NCI-H2196 (cell line): ENCODE data around the gene DBX1.
"Not testable (repeated sequence)": the region's sequence is repeated elsewhere in the genome, so short reads cannot be mapped to it uniquely, and the experiment has no call there.

Source experiments
- DNase-seq: peaks from one replicate; lab custom pipeline; 2025; ENCODE audit not compliant: unreplicated experiment; lab: John Stamatoyannopoulos, UW

DBX1 gene, protein sequence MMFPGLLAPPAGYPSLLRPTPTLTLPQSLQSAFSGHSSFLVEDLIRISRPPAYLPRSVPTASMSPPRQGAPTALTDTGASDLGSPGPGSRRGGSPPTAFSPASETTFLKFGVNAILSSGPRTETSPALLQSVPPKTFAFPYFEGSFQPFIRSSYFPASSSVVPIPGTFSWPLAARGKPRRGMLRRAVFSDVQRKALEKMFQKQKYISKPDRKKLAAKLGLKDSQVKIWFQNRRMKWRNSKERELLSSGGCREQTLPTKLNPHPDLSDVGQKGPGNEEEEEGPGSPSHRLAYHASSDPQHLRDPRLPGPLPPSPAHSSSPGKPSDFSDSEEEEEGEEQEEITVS

DNA sequence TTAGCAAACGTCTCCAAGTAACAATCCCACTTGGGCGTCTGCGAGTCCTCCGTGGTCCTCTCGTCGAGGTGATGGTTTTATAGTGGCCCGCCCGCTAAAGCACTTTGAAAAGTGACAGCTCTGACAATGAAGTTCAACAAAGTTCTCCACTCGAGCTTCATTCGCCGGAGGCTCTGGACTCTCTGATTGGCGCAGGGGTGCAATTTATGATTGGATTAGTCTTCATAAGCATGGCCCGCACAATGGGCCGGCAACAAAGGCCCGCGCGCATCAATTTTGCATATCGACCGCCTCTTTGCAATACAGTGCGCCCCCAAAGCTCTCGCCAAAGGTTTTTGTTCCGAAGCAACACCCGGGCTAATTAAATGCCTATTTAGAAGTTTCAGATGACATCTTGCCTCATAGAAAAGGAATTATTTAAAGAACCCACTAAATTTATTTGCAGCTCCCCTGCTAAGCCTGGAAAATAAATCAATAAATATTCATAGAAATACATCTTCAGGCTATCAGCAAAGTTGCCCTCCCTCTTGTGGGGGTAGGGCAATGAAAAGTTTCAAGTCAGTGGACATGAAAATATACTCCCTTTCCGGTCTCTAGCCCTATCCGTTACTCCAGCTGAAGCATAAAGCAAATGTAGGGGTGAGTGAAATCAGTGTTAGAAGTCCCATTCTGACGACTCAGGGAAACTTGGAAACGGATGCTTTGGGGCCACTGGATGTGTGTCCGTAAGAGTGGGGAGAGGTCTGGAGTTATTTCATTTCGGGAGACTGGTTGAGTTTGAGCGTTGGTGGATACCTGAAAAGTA is at the start of gene DBX1:
Gene DBX1 (minus strand): TSS at position 51 of the 805 bp plus-strand sequence. CDS start 151 bp downstream, outside the sequence.
- no peak for DNase-seq

DNA sequence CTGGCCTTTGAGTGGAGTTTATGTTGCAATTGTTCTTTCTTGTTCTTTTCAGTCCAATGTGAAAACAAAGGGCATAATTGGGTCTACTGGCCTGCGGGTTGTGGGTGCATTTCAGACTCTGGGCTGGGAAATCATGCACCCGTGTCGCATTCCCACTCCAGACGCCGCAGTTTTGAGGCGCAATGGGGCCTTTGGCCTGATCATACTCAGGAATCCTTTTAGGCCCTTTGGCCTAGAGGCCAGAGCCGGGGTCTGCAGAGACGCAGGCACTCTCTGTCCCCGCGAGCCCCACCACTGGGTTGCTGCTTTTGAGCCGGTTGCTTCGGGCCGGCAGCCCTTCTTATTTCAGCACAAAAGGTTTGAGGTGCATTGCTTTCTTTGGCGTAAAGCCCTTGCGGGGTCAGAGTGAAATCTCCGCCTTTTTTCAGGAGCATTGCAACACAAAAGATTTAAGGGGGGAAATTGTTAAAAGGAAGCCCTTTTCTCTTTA is 48.4 kb upstream of the DBX1 start:
- DNase-seq: no peak

DNA sequence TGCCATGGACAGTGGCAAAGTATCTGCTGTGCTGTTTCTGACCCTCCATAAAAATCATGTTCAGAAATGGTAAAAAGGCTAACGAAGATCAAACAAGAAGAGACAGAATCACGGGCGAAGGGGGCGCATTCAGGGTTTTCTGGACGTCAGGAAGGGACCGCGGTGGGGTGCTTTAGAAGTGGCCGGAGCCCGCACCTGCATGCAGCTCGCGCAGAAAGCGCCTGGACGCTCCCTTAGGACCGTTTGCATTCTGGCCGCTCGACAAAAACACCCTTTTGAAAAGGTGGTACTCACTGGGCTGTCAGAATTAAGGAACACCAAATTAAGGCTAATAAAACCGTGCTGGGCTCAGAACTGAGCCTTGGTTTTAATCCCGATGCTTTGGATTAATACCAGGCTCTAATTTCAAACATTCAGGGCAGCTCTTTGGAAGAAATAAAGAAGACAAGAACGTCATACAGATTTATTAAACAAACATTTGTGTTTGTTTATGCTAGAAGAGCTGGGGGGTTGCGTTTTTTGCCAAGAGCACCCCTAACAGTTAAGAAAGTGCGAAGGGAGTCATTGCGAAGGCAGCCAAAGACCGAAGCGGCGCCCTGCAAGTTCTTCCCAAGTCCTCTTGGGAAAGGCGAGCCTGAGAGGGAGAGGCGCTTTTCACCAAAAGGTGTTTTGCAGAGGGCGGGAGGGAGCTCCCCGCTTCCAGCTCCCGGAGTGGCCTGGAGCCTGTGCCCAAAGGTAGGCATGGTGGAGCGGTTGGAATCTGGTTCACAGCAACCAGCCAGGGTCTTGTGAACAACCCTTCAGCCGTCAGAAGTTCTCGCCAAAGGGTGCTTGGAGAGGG is 47.7 kb upstream of the DBX1 start:
- DNase-seq: no peak

DNA sequence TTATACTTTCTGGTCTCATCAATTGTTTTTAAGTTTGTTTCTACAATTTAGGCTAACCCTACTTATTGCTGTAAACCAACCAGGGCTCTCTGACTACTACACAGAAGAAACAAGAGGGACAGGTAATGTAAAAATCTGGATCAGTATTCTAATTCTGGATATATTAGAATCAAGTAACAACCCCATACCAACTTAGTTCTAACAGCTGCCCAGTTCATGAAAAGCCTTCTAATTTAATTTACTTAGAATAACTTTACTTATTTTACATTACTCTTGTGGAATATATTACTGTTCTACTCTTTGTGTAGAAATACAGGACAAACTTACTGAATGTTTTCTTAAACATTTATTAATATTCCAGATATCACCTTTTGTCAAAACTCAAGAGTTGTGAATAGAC is 45.5 kb upstream of the DBX1 start:
- no peak for DNase-seq

DNA sequence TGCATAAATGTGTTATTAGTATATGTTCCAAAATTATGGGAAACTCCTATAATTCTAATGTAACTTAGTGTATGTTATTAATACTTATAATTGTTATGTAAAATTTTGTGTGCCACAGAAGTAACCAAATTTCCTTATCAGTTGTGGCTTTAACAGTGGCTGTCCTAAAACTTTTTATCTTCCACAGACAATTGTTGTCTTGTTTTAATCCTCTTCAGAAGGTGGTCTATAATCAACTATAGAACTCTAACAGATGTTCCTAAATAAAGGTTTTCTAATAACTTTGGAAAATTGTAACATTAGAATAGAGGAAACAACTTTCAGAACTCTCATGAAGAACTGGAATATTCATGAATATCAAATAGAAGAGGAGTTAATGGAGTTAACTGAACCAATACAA is 44.4 kb upstream of the DBX1 start:
- no peak for DNase-seq

DNA sequence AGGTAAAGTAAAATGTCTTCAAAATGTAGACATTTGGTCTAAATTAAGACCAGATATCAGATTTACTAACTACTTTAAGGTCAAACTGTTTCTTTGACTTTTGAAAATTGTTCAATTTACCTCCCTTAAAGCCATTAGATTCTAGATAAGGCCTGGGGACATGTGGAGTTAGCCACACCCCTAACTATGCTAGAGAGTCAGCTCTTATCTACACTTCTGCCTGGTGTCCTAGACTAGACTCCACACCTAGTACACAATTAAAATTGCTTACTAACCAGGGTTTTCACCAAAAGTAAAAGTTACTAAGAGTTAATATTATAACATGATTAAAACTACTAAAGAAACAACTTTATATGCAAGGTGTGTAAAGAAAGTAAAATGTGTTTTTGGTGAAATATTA is 43.6 kb upstream of the DBX1 start:
- DNase-seq: no peak

DNA sequence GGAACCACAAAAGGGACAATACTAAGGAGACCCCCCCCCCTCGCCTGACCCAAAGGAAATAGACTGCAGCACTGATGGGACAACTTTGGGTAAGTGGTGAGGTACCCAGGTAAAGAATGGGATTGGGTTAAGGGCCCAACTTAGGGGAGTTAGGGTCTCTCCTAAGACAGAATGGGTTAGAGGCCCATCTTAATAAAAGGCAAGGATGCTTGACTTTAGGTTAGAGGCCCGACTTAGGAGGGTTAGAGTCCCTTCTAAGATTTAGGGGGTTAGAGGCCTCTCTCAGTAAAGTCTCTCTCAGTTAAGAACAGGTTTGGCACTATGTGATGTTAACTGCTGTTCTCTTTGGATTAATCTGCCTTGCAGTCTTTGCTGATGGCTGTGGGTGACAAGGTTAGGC is 41.0 kb upstream of the DBX1 start:
- no peak for DNase-seq

DNA sequence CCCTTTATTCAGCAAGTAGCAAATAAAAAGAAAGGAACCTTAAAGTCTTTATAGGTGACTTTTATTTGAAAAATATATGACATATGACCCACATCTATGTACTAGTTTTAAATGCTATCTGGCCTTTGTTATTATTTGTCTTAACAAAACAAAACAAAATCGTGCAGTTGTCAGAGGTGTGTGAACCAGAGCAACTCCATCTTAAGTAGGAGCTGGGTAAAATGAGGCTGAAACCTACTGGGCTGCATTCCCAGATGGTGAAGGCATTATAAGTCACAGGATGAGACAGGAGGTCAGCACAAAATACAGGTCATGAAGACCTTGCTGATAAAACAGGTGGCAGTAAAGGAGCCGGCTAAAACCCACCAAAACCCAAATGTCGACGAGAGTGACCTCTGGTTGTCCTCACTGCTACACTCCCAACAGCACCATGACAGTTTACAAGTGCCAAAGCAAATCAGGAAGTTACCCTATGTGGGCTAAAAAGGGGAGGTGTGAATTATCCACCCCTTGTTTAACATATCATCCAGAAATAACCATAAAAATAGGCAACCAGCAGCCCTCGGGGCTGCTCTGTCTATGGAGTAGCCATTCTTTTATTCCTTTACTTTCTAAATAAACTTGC is 40.2 kb upstream of the DBX1 start:
- DNase-seq: not testable (repeated sequence)

DNA sequence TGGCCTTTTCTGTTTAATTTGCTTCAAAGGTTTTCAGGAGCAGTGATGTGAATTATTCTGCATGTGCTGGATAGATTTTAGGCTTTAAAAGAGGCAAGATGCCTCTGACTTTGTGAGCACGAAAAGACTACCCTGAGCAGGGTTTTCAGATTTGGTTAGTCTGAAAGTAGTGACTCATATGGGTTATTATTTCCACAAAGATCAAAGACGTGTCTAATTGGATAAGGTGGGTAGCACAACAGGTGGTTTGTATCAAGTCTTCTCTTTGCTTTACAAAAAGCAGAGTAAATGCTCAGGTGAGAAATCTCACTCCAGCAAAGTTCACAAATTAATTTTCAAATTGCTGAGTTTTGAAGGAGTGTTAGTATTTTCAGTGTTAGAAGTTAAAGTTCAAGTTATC is 37.6 kb upstream of the DBX1 start:
- no peak for DNase-seq

DNA sequence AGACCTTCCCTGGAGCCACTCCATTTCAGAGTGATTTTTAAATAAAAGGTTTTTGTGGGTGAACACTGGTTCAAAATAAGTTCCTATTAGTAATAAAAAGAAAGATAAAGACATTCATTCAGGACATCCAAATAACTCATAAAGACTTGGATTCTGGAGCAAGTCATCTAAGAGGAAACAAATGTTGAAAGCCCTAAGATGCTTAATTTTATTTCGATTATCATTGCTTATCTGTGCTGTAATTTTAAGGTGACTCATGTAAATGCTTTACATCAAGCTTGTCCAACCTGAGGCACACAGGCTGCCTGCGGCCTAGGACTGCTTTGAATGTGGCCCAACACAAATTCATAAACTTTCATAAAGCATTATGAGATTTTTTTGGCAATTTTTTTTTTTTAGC is 34.2 kb upstream of the DBX1 start:
- no peak for DNase-seq

DNA sequence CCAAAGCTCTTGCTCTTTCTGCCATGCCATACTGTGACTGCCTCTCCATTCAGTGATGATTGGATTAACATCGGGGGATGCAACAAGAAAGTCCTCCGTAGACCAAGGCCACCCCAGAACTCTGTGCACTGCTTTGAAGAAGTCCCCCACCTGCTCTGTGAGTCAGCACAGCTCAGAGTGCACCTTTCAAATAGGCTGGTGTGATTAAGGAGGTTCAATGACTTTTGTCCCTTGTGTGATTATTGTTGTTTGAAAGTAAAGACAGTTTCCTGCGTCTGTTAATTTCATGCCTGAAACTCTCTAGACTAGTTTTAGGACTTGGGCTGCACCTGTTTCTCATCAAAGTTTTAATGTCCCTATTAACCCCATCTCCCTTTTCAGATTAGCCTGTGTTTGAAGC is 33.0 kb upstream of the DBX1 start:
- DNase-seq: no peak

DNA sequence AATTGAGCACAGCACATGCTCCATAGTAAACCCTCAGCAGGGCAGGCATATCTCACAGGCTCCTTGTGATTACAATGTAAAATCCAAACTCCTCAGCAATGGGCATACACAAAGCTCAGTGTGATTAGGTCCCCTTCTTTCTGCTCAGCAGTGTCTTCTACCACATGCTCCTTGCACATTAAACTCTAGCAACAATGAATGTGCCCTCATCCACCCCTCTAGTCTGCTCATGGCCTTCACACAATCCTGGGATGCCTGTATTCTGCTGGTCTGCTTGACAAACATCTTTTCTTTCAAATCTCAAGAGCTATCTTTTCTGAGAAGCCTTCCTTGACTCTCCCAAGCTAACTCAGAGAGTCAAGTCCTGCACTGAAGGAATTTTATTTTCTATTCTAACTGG is 32.4 kb upstream of the DBX1 start:
- DNase-seq: no peak

DNA sequence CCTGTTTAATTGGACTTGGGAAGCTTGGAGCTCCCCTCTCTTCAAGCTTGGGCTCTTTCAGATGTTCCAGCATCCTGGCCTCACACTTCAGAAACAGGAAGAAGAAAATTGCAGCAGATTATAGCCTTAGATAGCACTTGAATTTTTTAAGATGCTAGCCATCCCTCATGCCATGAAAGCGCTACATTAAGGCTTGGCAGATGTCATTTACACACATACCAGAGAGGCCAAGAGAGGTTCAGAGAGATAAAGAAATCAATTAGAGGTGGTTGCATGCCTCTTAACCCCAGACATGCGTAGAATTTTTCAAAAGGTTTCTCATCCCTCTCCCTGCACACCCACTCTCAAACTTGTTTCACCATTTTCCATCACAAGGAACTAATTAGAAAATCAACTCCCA is 31.9 kb upstream of the DBX1 start:
- no peak for DNase-seq

DNA sequence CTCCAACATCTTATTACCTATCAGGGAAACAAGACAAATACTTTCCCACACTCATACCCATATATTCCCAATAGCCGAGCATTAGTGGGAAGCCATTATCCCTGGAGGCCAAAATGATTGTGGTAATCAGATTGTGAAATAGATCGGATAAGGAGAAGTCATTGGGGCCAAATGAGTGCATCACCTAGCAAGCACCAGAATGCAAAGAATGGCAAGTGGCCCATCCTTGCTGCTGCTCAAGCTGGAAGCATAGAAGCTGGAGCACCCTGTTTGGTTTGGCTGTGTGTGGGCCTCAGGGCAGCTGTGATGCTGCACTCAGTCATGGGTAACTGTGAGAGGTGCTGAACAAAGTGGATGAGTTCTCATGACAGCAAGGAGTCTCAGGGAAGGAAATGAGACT is 18.7 kb upstream of the DBX1 start:
- DNase-seq: no peak

DNA sequence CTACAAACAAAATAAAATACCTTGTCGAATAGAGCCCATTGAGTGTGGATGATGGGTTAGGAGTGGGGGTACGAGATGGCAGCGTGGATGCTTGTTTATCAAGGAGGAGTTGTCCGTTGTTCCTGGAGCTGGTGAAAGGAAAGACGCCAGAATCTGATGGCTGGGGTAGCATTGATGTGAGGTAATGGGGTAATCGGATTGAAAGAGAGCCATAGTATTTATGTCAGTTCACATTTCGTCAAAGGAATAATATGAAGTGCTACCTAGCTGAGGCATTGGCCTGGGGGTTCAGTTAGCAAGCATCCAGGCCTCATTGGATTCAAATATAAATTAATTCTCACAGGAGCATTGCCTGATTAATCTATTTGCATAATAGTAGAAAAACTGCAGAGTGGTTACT is 16.9 kb upstream of the DBX1 start:
- no peak for DNase-seq

DNA sequence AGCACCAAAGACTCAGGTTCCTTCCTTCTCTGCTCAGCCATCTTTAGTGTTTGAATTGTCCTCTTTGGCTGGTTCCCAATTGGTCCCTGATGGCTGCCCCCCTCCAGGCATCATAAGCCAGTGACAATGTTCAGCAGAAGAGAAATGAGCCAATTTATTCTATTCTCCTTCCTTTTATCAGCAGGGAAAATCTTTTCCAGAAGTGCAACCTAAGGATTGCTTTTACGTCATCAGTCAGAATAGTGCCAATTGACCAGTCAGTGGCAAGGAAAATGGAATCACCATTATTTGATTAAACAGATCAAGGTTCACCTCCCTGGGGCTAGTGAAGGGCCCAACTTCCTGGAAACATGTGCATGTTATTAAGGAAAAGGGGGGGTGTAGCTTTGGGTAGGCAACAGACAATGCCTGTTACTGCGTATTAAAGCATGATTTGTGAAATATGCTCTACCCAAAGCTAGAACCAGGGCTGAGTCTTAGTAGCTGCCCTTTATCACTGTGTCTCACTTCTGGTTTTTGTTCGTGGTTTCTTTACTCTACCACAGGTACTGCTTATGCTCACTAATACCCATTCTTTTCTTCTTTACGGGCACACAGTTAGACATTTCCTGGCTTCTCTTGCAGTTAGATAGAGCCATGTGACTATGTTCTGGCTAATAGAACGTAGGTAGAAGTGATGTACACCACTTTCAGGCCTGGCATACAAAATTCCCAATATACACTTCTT is 12.6 kb upstream of the DBX1 start:
- no peak for DNase-seq

DNA sequence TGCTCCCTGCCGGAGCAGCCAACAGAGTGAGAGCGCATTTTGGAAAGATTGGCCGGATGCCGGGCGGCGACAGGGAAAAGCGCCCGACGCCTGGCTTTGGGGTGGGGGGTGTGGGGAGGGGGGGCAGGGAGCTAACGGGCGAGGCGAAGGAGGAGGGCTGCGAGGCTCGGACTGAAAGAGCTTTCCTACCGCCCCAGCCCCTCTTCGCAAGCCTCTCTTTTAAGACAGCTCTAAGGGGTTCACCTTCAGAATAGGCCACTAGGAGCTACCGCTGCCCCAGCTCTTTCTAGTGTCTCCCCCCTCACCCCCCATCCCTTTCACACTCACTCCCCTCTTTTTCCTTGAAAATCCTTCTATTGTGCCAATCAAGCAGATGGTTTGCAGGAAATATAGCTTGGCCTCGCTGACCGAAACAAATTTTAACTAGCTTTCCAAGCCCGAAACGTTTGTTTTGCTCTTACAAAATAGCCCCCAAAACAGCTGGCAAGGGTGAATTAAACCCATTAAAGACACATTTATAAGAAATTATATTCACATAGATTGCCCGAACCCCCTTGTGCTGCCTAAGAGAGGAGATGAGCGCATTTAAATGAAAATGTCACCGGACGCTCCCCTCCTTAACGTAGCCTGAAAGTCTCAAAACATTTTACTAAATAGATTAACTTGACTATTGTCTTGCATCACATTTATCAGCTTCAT is 3.7 kb upstream of the DBX1 start:
- DNase-seq: no peak

DNA sequence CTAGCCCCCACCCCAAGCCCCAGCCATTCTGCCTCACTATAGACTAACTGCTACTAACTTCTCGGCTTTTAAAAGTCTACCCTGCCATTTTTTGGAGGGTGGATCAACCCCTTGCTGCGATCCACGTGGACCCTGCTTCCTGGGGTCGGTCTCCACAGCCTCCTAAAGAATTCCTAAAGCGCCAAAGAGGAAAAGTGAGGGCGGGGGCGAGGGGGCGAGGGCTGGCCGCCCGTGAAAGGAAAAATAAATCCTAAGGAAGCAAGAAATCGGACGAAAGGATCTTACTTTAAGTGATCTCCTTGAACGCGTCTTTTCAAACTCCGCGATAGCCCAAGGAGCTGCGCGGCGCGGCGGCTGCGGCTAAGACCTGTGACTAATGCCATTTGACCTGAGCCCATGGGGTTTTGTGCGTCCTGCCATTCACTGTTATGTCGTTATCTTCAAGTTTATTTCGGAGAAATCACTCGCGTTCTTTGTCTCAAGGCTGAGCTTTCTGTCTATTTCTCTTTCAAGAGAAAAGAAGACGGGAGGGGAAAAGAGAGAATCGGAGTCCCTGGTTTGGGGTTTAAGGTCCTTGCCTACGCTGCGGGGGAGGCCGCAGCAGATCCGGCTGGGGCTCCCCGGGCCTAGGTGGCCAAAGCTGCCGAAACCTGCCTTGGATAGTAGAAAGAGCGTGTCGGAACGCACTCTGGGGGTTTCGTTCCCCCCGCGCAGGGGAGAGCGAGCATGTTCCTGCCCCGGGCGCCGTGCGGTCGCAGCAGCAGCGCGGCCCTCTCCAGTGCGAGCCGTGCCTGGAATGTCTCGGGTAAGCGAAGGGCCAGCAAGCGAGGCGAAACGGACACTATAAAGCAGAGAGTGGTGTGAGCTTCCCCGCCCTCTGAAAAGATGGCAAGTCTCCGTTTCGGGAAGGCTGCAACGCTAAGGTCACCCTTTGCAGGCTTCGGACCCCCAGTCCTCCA is 2.8 kb upstream of the DBX1 start:
- DNase-seq: no peak
